ENCODE results near the gene AGAP1. TPM values are rescaled to one million over a fixed set of nuclear protein-coding genes. Genes with fewer than 3 reads are reported as not detected.

AGAP1 gene
- total RNA-seq, 3 donors from 2014 or later (not counting 1 experiment from before 2014, with no cell fraction given): 42.0 to 56.4 (median 45.7) TPM

- H3K27ac ChIP-seq (ENCODE audit: low read length): no peak overlapping the region
- Mint-ChIP-seq H3K27ac (no peak overlapping the region), H3K9me3 (no peaks in the 10 kb centered on the region), H3K4me3 (no peak overlapping the region), H3K4me1 (no peaks in the 10 kb centered on the region), H3K36me3 (no peaks in the 10 kb centered on the region), H3K27me3 (ENCODE audit: low read depth in 2 of 2) (no peaks in the 10 kb centered on the region)
- no peaks in the 10 kb centered on the region for H3K27me3 ChIP-seq (ENCODE audit: control insufficient read depth, insufficient read depth, low read length)
- no peaks in the 10 kb centered on the region for H3K9me3 ChIP-seq (ENCODE audit: control insufficient read depth, insufficient read depth, low read length)
- no peaks in the 10 kb centered on the region for H3K4me1 ChIP-seq (ENCODE audit: control insufficient read depth, insufficient read depth, low read length)
- WGBS (ENCODE audit: insufficient coverage): 83% methylated on average over 9 of the region's 10 CpGs
- DNase-seq (no peak), ATAC-seq (no peak)
- TF ChIP-seq CTCF (IDR thresholded peaks at IDR 0.05): no peak
- H3K36me3 ChIP-seq (ENCODE audit: control insufficient read depth, insufficient read depth, low read length): no peaks in the 10 kb centered on the region
- no peak overlapping the region for H3K4me3 ChIP-seq (ENCODE audit: low read length)
- intact Hi-C loops (cut with micrococcal nuclease): no loop called here
Measured at GRCh38 chr2:236131073-236131692, 637.3 kb downstream of the AGAP1 start.

- Histone ChIP-seq H3K4me3 (ENCODE audit: low read length) (no peak overlapping the region), H3K27me3 (ENCODE audit: control insufficient read depth, insufficient read depth, low read length) (no peaks in the 10 kb centered on the region), H3K4me1 (ENCODE audit: control insufficient read depth, insufficient read depth, low read length) (no peaks in the 10 kb centered on the region), H3K27ac (ENCODE audit: low read length) (no peak overlapping the region), H3K9me3 (ENCODE audit: control insufficient read depth, insufficient read depth, low read length) (no peaks in the 10 kb centered on the region), H3K36me3 (ENCODE audit: control insufficient read depth, insufficient read depth, low read length) (no peaks in the 10 kb centered on the region)
- intact Hi-C loops (cut with micrococcal nuclease): no loop called here
- H3K36me3 Mint-ChIP-seq: no peaks in the 10 kb centered on the region
- H3K27ac Mint-ChIP-seq: no peak overlapping the region
- 84% methylated on average over 10 of the region's 12 CpGs for WGBS (ENCODE audit: insufficient coverage)
- H3K9me3 Mint-ChIP-seq: no peaks in the 10 kb centered on the region
- DNase-seq: no peak
- TF ChIP-seq CTCF (IDR thresholded peaks at IDR 0.05): no peak
- no peak for ATAC-seq
- no peaks in the 10 kb centered on the region for H3K4me1 Mint-ChIP-seq
- H3K27me3 Mint-ChIP-seq (ENCODE audit: low read depth in 2 of 2): no peaks in the 10 kb centered on the region
- H3K4me3 Mint-ChIP-seq: no peak overlapping the region
Measured at GRCh38 chr2:236133410-236134012, 639.7 kb downstream of the AGAP1 start.

- Histone ChIP-seq H3K27me3 (ENCODE audit: control insufficient read depth, insufficient read depth, low read length) (no peaks in the 10 kb centered on the region), H3K4me1 (ENCODE audit: control insufficient read depth, insufficient read depth, low read length) (no peaks in the 10 kb centered on the region), H3K4me3 (ENCODE audit: low read length) (no peak overlapping the region), H3K27ac (ENCODE audit: low read length) (no peak overlapping the region), H3K36me3 (ENCODE audit: control insufficient read depth, insufficient read depth, low read length) (no peaks in the 10 kb centered on the region), H3K9me3 (ENCODE audit: control insufficient read depth, insufficient read depth, low read length) (no peaks in the 10 kb centered on the region)
- no peak for DNase-seq
- WGBS (ENCODE audit: insufficient coverage): 88% methylated on average over 19 of the region's 19 CpGs
- no peak overlapping the region for H3K4me3 Mint-ChIP-seq
- no peak for ATAC-seq
- no peak overlapping the region for H3K27ac Mint-ChIP-seq
- peaks cover 0 to 6% of the 10 kb centered on the region in 2 donors for H3K27me3 Mint-ChIP-seq (ENCODE audit: low read depth in 2 of 2)
- H3K4me1 Mint-ChIP-seq: no peaks in the 10 kb centered on the region
- TF ChIP-seq CTCF (IDR thresholded peaks at IDR 0.05): no peak
- no peaks in the 10 kb centered on the region for H3K9me3 Mint-ChIP-seq
- no peaks in the 10 kb centered on the region for H3K36me3 Mint-ChIP-seq
- intact Hi-C loops (cut with micrococcal nuclease): no loop called here
Measured at GRCh38 chr2:236136538-236136937, 642.7 kb downstream of the AGAP1 start.

- H3K4me3 Mint-ChIP-seq: no peak overlapping the region
- H3K27me3 ChIP-seq (ENCODE audit: control insufficient read depth, insufficient read depth, low read length): no peaks in the 10 kb centered on the region
Measured at GRCh38 chr2:236137066-236137465, 643.2 kb downstream of the AGAP1 start.

More at GRCh38 chr2:236137066-236137465, 643.2 kb downstream of the AGAP1 start:
- Mint-ChIP-seq H3K9me3 (no peaks in the 10 kb centered on the region), H3K4me1 (no peaks in the 10 kb centered on the region), H3K27ac (no peak overlapping the region), H3K27me3 (ENCODE audit: low read depth in 2 of 2) (peaks cover 0 to 9% of the 10 kb centered on the region in 2 donors), H3K36me3 (no peaks in the 10 kb centered on the region)
- H3K4me1 ChIP-seq (ENCODE audit: control insufficient read depth, insufficient read depth, low read length): no peaks in the 10 kb centered on the region
- 92% methylated on average over 10 of the region's 10 CpGs for WGBS (ENCODE audit: insufficient coverage)
- H3K4me3 ChIP-seq (ENCODE audit: low read length): no peak overlapping the region
- no peak for DNase-seq
- no peak for ATAC-seq
- intact Hi-C loops (cut with micrococcal nuclease): no loop called here
- H3K9me3 ChIP-seq (ENCODE audit: control insufficient read depth, insufficient read depth, low read length): no peaks in the 10 kb centered on the region
- no peak for TF ChIP-seq CTCF (IDR thresholded peaks at IDR 0.05)
- H3K36me3 ChIP-seq (ENCODE audit: control insufficient read depth, insufficient read depth, low read length): no peaks in the 10 kb centered on the region
- no peak overlapping the region for H3K27ac ChIP-seq (ENCODE audit: low read length)

All from natural killer cell (primary cell).